RWPE1 (cell line): ENCODE results near the gene PROM2.

Experiments
- CTCF ChIA-PET: fragments of 350-600 bp; sonication (Branson Sonifier 250); formaldehyde crosslinking; extraction: SDS; loops from one replicate; lab custom pipeline; 2021; lab: Yijun Ruan, JAX
- POLR2A ChIA-PET: fragments of 400-600 bp; formaldehyde crosslinking; extraction: SDS; loops from one replicate; lab custom pipeline; 2020; ENCODE audit warnings: antibody characterized with exemption; ENCODE audit not compliant: low non-redundant PET; lab: Yijun Ruan, JAX
- DNase-seq: peaks from one replicate; pipeline ENCODE4 v3.0.0; 2012; ENCODE audit warnings: low spot score
- H3K27ac ChIP-seq: fragments of 450-650 bp; 2 replicates; pipeline ENCODE4 v1.5.1; 2017
- CTCF ChIP-seq: fragments of 450-650 bp; conservative IDR thresholded peaks from 2 replicates; pipeline ENCODE4 v1.5.1; 2017; ENCODE audit warnings: low read depth, mild to moderate bottlenecking

PROM2 gene

GRCh38 chr2:95276244-95276887, 2.1 kb downstream of the PROM2 start:
- peak overlapping the region; percentile 84 for H3K27ac ChIP-seq
- ChIA-PET POLR2A (no interaction called here), CTCF (interaction anchor here (4.9 kb wide), 1 partner anchor 45 kb away, joined by 40 read pairs; no protein-coding TSS in a partner anchor)
- TF ChIP-seq CTCF = no peak
- DNase-seq = no peak

- TF ChIP-seq CTCF = no peak
- H3K27ac ChIP-seq = peak overlapping the region; percentile 84
- DNase-seq = no peak
- CTCF ChIA-PET = interaction anchor here (1.3 to 4.9 kb wide), 3 partner anchors 10 to 45 kb away, joined by 3 to 40 read pairs (median 9); no protein-coding TSS in a partner anchor
- POLR2A ChIA-PET = no interaction called here
These were observed 2.6 kb downstream of the PROM2 start for GRCh38 chr2:95276888-95277245.

- ChIA-PET CTCF (interaction anchor here (0.6 to 4.9 kb wide), 8 partner anchors 10 to 55 kb away, joined by 3 to 40 read pairs (median 4); partner anchors contain the start of gene KCNIP3), POLR2A (interaction anchor here (0.6 to 1.6 kb wide), 4 partner anchors 11 to 45 kb away, joined by 3 to 7 read pairs (median 4); no protein-coding TSS in a partner anchor)
- peak overlapping the region; percentile 84 for H3K27ac ChIP-seq
- TF ChIP-seq CTCF = no peak; the same call in 1 of the 2 replicates
- DNase-seq = peak; percentile 72
These were observed 3.1 kb downstream of the PROM2 start for GRCh38 chr2:95277246-95277906.

GRCh38 chr2:95278051-95278471, 3.8 kb downstream of the PROM2 start:
- ChIA-PET POLR2A (interaction anchor here (0.6 to 1.6 kb wide), 4 partner anchors 10 to 46 kb away, joined by 3 to 7 read pairs (median 4); no protein-coding TSS in a partner anchor), CTCF (interaction anchor here (0.5 to 4.9 kb wide), 8 partner anchors 9 to 62 kb away, joined by 3 to 40 read pairs (median 4); no protein-coding TSS in a partner anchor)
- TF ChIP-seq CTCF = no peak
- peak overlapping the region; percentile 84 for H3K27ac ChIP-seq
- peak; percentile 93 for DNase-seq

GRCh38 chr2:95278637-95279225, 4.5 kb downstream of the PROM2 start:
- POLR2A ChIA-PET = interaction anchor here (1.6 kb wide), 1 partner anchor 14 kb away, joined by 7 read pairs; no protein-coding TSS in a partner anchor
- CTCF ChIA-PET = interaction anchor here (0.5 to 4.9 kb wide), 6 partner anchors 12 to 61 kb away, joined by 3 to 40 read pairs (median 4); no protein-coding TSS in a partner anchor
- DNase-seq = no peak
- TF ChIP-seq CTCF = no peak
- H3K27ac ChIP-seq = peak overlapping the region; percentile 84

- ChIA-PET POLR2A (no interaction called here), CTCF (interaction anchor here (1.0 kb wide), 1 partner anchor 44 kb away, joined by 4 read pairs; no protein-coding TSS in a partner anchor)
- DNase-seq = no peak
- no peak overlapping the region; the same call in 1 of the 2 replicates for H3K27ac ChIP-seq
- TF ChIP-seq CTCF = no peak
These were observed 5.3 kb downstream of the PROM2 start for GRCh38 chr2:95279435-95280035.
